Fibroblast of skin of right biceps (primary cell): Measurements from ENCODE around the gene JRKL.
A peak's percentile ranks its signal among the peaks of the same experiment; 100 is the strongest.
"Not testable (repeated sequence)": the region's sequence is repeated elsewhere in the genome, so short reads cannot be mapped to it uniquely, and the experiment has no call there.

Experiments
- DNase-seq: peaks from one replicate; pipeline ENCODE4 v3.0.0-alpha.2; 2013

Gene JRKL

DNA sequence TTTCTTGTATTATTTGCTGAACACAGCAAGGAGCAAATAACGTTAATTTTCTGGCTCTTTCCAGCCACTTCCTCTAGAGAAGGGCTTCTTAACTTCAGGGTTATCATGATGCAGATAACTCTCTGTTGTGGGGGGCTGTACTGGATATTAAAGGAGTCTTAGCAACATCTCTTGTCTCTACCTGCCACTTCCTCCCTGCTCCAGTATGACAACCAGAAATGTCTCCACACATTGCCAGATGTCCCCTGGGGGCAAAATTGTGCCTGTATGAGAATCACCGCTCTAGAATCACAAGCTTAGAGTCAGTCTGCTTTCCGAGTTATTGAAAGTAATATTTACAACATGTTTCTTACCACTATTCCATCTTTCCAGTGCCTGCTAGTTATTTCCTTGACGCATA lies 6.8 kb downstream of the JRKL start:
- no peak for DNase-seq

DNA sequence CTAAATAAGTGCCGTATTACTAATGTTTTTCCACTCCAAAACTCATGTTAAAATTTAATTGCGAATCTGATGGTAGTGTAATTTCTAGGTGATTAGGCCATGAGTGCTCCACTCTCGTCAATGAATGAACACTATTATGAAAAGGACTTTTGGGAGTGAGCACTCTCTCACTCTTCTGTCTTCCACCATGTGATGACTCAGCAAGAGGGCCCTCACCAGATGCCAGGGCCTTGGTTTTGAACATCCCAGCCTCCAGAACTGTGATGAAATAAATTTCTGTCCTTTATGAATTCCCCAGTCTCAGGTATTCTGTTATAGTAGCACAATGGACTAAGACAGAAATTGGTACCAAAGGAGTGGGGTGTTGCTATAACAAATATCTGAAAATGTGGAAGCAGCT lies 8.1 kb downstream of the JRKL start:
- no peak for DNase-seq

DNA sequence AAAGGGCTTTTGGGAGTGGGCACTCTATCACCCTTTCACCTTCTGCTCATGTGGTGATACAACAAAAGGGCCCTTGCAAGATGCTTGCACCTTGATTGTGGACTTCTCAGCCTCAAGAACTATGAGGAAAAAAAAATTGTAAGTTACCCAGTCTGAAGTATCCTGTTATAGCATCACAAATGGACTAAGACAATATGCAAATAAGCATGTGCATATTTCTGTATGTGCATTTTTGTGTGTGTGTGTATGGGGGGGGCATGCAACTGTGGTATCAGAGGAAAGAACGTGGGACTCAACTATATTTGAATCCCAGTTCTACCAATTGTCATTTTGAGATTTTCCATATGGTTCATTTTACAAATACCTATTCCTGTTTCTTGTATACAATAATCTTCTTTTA lies 10.9 kb downstream of the JRKL start:
- no peak for DNase-seq

DNA sequence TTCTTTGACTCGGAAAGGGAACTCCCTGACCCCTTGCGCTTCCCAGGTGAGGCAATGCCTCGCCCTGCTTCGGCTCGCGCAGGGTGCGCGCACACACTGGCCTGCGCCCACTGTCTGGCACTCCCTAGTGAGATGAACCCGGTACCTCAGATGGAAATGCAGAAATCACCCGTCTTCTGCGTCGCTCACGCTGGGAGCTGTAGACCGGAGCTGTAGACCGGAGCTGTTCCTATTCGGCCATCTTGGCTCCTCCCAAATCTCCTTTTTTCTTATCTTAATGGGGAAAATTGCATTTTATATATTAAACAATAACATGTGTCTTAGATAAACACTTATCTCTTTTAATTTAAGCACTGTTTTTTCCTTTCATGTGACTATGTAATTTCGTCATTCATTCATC lies 21.6 kb downstream of the JRKL start:
- not testable (repeated sequence) for DNase-seq

DNA sequence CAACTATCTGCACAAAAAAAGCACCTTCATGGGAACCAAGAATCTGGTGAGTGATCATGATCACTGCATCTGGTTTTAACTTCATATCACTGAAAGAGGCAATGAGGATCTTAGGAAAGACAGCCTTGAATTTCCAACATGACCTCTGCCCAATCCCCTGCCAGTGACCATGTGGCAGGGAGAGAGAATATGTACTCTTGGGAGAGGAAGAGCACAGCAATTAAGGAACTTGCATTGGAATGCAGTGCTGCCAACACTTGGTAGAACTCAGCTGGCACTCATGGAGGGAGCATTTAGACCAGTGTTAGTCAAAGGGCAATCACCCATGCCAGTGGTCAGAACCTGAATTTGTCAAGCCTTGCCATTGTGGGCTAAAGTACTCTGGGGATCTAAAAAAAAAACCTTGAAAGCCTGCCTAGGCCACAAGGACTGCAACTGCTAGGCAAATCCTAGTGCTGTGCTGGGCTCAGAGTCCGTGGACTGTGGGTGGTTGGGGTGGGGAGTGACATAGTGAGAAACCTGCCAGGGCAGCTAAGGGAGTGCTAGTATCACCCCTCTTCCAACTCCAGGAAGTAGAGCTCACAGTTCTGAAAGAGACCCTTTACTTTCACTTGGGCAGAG lies 23.1 kb downstream of the JRKL start:
- DNase-seq, result no peak

DNA sequence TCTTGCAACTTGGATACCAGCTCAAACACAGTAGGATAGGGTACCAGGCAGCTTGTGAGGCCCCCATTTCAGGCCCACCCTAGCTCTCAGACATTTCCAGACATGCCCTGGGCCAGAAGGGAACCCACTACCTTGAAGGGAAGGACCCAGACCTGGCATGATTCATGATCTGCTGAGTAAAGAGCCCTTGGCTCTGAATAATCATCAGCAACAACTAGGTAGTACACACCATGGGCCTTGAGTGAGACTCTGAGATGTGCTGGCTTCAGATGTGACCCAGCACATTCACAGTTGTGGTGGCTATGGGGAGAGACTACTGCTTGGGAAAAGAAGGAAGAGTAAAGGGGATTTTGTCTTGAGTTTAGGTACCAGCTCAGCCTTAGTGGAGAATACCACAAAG lies 23.6 kb downstream of the JRKL start:
- DNase-seq, result no peak

DNA sequence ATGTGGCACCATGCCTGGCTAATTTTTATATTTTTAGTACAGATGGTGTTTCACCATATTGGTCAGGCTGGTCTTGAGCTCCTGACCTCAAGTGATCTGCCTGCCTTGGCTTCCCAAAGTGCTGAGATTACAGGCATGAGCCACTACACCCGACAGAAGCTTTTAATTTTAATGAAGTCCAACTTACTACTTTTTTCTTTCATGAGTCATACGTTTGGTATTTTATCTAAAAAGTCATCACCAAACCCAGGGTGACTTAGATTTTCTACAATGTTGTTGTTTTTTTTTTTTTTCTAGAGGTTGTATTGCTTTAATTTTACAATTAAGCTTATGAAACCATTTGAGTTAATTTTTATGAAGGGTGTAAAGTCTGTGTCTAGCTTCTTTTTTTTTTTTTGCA lies 34.9 kb downstream of the JRKL start:
- DNase-seq, result peak; percentile 80

DNA sequence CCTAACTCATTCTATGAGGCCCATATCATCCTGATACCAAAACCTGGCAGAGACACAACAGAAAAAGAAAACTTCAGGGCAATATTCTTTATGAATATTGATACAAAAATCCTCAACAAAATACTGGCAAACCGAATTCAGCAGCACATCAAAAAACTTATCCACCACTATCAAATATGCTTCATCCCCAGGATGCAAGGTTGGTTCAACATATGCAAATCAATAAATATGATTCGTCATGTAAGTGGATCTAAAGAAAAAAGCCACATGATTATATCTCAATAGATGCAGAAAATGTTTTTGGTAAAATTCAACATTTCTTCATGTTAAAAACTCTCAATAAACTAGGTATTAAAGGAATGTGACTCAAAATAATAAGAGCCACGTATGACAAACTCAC lies 40.9 kb downstream of the JRKL start:
- DNase-seq, result no peak

DNA sequence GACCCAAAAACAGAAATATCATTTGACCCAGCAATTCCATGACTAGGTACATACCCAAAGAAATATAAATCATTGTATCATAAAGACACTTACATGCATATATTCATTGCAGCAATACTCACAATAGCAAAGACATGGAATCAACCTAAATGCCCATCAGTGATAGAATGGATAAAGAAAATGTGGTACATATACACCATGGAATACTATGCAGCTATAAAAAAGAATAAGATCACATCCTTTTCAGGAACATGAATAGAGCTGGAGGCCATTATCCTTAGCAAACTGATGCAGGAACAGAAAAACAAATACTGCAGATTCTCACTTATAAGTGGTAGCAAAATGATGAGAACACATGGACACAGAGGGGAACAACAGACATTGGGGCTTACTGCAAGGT lies 42.8 kb downstream of the JRKL start:
- DNase-seq, result not testable (repeated sequence)
